Esophagus muscularis mucosa (tissue), 4 donors: Measurements from ENCODE around the gene AAK1. TPM values are rescaled to one million over a fixed set of nuclear protein-coding genes. Genes with fewer than 3 reads are reported as not detected.

Experiments
- DNase-seq: peaks from one replicate; pipeline ENCODE4 v3.0.0-alpha.2; 2017; ENCODE audit errors: extremely low spot score
- H3K27ac ChIP-seq, 4 donors: fragments of 200-600 bp; sonication (generic); replicated peaks in 1 of 4; 1 replicate in 3 of 4; 2 replicates in 1 of 4; pipeline ENCODE4 v1.5.1; 2016 to 2019; ENCODE audit warnings: mild to moderate bottlenecking in 1 of 4
- H3K27me3 ChIP-seq, 4 donors: fragments of 200-600 bp; sonication (generic); one replicate each; pipeline versions ENCODE4 v1.5.1 to v1.6.0; 2016 to 2019
- H3K36me3 ChIP-seq, 4 donors: fragments of 200-600 bp; sonication (generic); one replicate each; pipeline ENCODE4 v1.5.1; 2016 to 2019
- H3K4me1 ChIP-seq, 4 donors: fragments of 200-600 bp; sonication (generic); one replicate each; pipeline ENCODE4 v1.5.1; 2016 to 2019
- H3K4me3 ChIP-seq, 4 donors: fragments of 200-600 bp; sonication (generic); 1 replicate in 2 of 4; 2 replicates in 2 of 4; pipeline ENCODE4 v1.5.1; 2016 to 2019; ENCODE audit warnings: mild to moderate bottlenecking in 4 of 4, moderate library complexity in 1 of 4
- H3K9me3 ChIP-seq, 4 donors: fragments of 200-600 bp; sonication (generic); 1 replicate in 3 of 4; 2 replicates in 1 of 4; pipeline ENCODE4 v1.5.1; 2016 to 2019
- CTCF ChIP-seq, 3 experiments: fragments of 200-600 bp in 2 of 3; fragments of 450-650 bp in 1 of 3; sonication (generic) in 2 of 3; IDR thresholded peaks; one replicate each; pipeline ENCODE4 v1.5.1; 2017 to 2019; ENCODE audit warnings: antibody characterized with exemption in 3 of 3, mild to moderate bottlenecking in 2 of 3, moderate library complexity in 1 of 3
- EP300 ChIP-seq: sonication (generic); formaldehyde crosslinking; IDR thresholded peaks from one replicate; pipeline ENCODE4 v1.6.1; 2017; ENCODE audit warnings: antibody characterized with exemption
- POLR2A ChIP-seq: fragments of 450-650 bp; IDR thresholded peaks from one replicate; pipeline ENCODE4 v1.6.1; 2017; ENCODE audit warnings: antibody characterized with exemption, moderate library complexity, mild to moderate bottlenecking, low read depth
- POLR2AphosphoS5 ChIP-seq, 2 donors: sonication (generic); formaldehyde crosslinking; IDR thresholded peaks; one replicate each; pipeline ENCODE4 v1.6.1; 2017; ENCODE audit warnings: antibody characterized with exemption in 2 of 2
- WGBS: methylation state at CpG from one replicate; pipeline ENCODE4 v1.1.5; 2018; 5-methylcytosine and 5-hydroxymethylcytosine counted together
- intact Hi-C: fragments of 100-400 bp; cut with DNase I; formaldehyde crosslinking; loops from one replicate; pipeline ENCODE4 v1.15.1; 2023
- total RNA-seq, 4 donors: library from RNA; depleted of rRNA; stranded (reverse); fragments of >200 nt; gene quantifications; one replicate each; pipeline versions ENCODE4 v1.1.0 to v1.2.1, GENCODE V29; 2016

Gene AAK1
- total RNA-seq, 4 donors from 2014 or later: 27.8 to 53.2 (median 41.9) TPM

DNA sequence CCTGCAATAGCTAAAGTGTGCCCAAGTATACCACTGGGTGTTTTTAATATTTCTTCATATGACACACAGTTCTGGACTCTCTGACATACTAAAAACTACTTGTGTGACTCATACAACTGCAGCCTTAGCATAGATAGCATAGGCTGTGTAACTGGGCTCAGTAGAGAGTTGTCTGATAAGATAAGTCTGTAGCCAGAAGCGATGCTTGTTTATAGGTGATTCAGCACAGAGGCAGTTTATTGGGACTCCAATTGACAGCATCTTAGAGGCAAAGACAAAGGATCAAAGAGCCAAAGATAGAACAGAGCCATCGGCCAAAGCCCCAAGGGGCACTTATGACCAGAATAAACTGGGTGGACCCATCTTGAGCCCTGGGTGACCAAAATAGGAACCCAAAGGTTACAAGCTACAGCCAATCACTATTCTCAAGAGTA lies 42.3 kb downstream of the AAK1 start:
- no peak overlapping the region for H3K4me3 ChIP-seq

DNA sequence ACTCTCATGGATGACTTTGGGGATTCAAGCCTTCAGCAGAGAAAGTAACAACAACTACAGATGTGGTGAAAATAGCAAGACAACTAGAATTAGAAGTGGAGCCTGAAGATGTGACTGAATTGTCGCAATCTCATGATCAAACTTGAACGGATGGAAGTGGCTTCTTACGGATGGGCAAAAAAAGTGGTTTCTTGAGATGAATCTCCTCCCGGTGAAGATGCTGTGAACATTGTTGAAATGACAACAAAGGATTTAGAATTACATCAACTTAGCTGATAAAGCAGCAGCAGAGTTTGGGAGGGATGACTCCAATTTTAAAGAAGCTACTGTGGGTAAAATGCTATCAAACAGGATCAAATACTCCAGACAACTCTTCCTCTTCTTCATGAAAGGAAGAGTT lies 43.1 kb downstream of the AAK1 start:
- Histone ChIP-seq H3K36me3 (no peaks in the 10 kb centered on the region), H3K4me1 (peaks cover 0 to 32% (median 18%) of the 10 kb centered on the region in 4 donors), H3K4me3 (no peak overlapping the region), H3K9me3 (no peaks in the 10 kb centered on the region), H3K27ac (no peak overlapping the region), H3K27me3 (no peaks in the 10 kb centered on the region)
- TF ChIP-seq POLR2A (no peak), CTCF (IDR thresholded peaks at IDR 0.05) (no peak), POLR2AphosphoS5 (IDR thresholded peaks at IDR 0.05) (no peak), EP300 (no peak)
- 88% methylated on average over 4 of the region's 4 CpGs for WGBS
- intact Hi-C loops: no loop called here
- no peak for DNase-seq

More for the DNA sequence above, 42.3 kb downstream of the AAK1 start:
- 73% methylated on average over 2 of the region's 2 CpGs for WGBS
- no peaks in the 10 kb centered on the region for H3K9me3 ChIP-seq
- peaks cover 0 to 32% (median 18%) of the 10 kb centered on the region in 4 donors for H3K4me1 ChIP-seq
- intact Hi-C loops: no loop called here
- H3K27me3 ChIP-seq: no peaks in the 10 kb centered on the region
- H3K36me3 ChIP-seq: no peaks in the 10 kb centered on the region
- H3K27ac ChIP-seq: no peak overlapping the region
- peak; percentile 29 for DNase-seq
- TF ChIP-seq POLR2AphosphoS5 (IDR thresholded peaks at IDR 0.05) (no peak), POLR2A (no peak), EP300 (no peak), CTCF (IDR thresholded peaks at IDR 0.05) (no peak)

- no peak for TF ChIP-seq EP300
- intact Hi-C loops: no loop called here
- H3K4me3 ChIP-seq: no peak overlapping the region
- no peak for DNase-seq
- H3K27ac ChIP-seq: no peak overlapping the region
- H3K27me3 ChIP-seq: no peaks in the 10 kb centered on the region
- WGBS: 60% methylated on average over 5 of the region's 5 CpGs
- H3K9me3 ChIP-seq: no peaks in the 10 kb centered on the region
- H3K4me1 ChIP-seq: peaks cover 0 to 23% (median 4%) of the 10 kb centered on the region in 4 donors
- H3K36me3 ChIP-seq: no peaks in the 10 kb centered on the region
Observed at GRCh38 chr2:69597843-69598610, 45.5 kb downstream of the AAK1 start.

- Histone ChIP-seq H3K4me3 (no peak overlapping the region), H3K4me1 (peaks cover 0 to 23% (median 3%) of the 10 kb centered on the region in 4 donors), H3K9me3 (no peaks in the 10 kb centered on the region), H3K36me3 (no peaks in the 10 kb centered on the region), H3K27ac (no peak overlapping the region), H3K27me3 (no peaks in the 10 kb centered on the region)
- WGBS: 88% methylated on average over 5 of the region's 5 CpGs
- no peak for TF ChIP-seq POLR2AphosphoS5 (IDR thresholded peaks at IDR 0.05)
- no peak for DNase-seq
- intact Hi-C loops: no loop called here
Observed at GRCh38 chr2:69597105-69597504, 46.4 kb downstream of the AAK1 start.

DNA sequence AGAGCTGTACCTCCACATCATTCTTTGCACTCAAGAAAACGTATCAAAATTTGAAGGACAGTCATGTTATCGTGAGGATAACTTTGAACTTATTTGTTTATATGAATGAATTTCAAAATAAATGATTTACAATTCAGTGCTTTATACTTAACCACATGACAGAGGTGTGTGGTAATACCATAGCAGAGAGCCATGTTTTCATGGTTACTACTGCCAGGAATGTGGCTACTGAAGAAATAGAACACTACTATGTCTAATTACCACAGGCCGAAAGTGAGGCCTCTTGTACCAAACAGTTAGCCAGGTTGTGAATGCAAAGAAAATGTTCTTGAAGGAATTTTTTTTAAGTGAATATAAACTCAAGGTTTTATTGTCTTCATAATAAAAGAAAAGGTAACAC lies 49.2 kb downstream of the AAK1 start:
- TF ChIP-seq POLR2AphosphoS5 (IDR thresholded peaks at IDR 0.05): no peak
- no peak for TF ChIP-seq POLR2A
- TF ChIP-seq EP300: no peak
- no peak for TF ChIP-seq CTCF (IDR thresholded peaks at IDR 0.05)
- Histone ChIP-seq H3K27me3 (no peaks in the 10 kb centered on the region), H3K4me1 (peaks cover 0 to 21% (median 10%) of the 10 kb centered on the region in 4 donors), H3K9me3 (no peaks in the 10 kb centered on the region), H3K4me3 (no peak overlapping the region), H3K27ac (no peak overlapping the region), H3K36me3 (no peaks in the 10 kb centered on the region)
- no peak for DNase-seq
- WGBS: 87% methylated on average over 3 of the region's 3 CpGs
- intact Hi-C loops: no loop called here

DNA sequence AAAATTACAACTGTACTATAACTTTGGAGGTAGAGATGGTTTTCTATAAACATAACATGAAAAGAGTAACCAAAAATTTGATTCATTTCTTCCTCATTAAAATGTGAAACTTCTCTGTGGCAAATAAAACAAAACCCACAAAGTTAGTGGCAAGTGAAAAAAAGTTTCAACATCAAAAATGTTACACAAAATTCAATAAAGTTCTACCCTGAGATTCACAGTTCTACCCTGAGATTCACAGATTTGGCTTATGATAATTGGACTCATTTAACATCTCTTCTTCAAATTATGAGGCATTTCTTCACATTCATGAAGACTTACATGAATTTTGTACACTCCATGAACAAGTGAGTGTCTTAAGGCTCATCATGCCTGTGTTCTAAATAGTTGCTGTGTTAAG lies 51.0 kb downstream of the AAK1 start:
- H3K27ac ChIP-seq: no peak overlapping the region
- no peak for TF ChIP-seq CTCF (IDR thresholded peaks at IDR 0.05)
- TF ChIP-seq POLR2AphosphoS5 (IDR thresholded peaks at IDR 0.05): no peak
- TF ChIP-seq EP300: no peak
- TF ChIP-seq POLR2A: no peak
- intact Hi-C loops: no loop called here

More for the DNA sequence above, 51.0 kb downstream of the AAK1 start:
- Histone ChIP-seq H3K4me1 (peaks cover 0 to 29% (median 16%) of the 10 kb centered on the region in 4 donors), H3K36me3 (no peaks in the 10 kb centered on the region), H3K27me3 (no peaks in the 10 kb centered on the region), H3K4me3 (no peak overlapping the region), H3K9me3 (no peaks in the 10 kb centered on the region)
- no peak for DNase-seq
